Keratinocyte (primary cell): ENCODE data around the gene TBC1D19. TPM values are rescaled to one million over a fixed set of nuclear protein-coding genes. Genes with fewer than 3 reads are reported as not detected.

Experiments
- DNase-seq: peaks from one replicate; pipeline ENCODE4 v3.0.0-alpha.2; 2011; ENCODE audit warnings: low read depth, missing footprints, low spot score
- FAIRE-seq: peaks from 2 replicates; lab custom pipeline; 2011; peaks lifted over from hg19 to GRCh38; lab: Jason Lieb, UNC
- H2AFZ ChIP-seq: 2 replicates; pipeline ENCODE4 v1.6.0; 2012; ENCODE audit warnings: low read length, control low read depth, inconsistent platforms; ENCODE audit not compliant: control insufficient read depth
- H3K27ac ChIP-seq: 2 replicates; pipeline ENCODE4 v1.5.1; 2011; ENCODE audit warnings: low read length; ENCODE audit not compliant: control insufficient read depth, insufficient read depth
- H3K27me3 ChIP-seq: 3 replicates; pipeline ENCODE4 v1.6.0; 2011; ENCODE audit warnings: low read length; ENCODE audit not compliant: control insufficient read depth, insufficient read depth; ENCODE audit errors: extremely low read depth
- H3K36me3 ChIP-seq, 2 experiments: 2 replicates in 1 of 2; 3 replicates in 1 of 2; pipeline ENCODE4 v1.5.1; 2011; ENCODE audit warnings: low read length in 2 of 2, mild to moderate bottlenecking in 1 of 2; ENCODE audit not compliant: control insufficient read depth in 2 of 2, insufficient read depth in 2 of 2; ENCODE audit errors: extremely low read depth in 1 of 2
- H3K4me1 ChIP-seq: 3 replicates; pipeline ENCODE4 v1.5.1; 2011; ENCODE audit warnings: low read length; ENCODE audit not compliant: control insufficient read depth, insufficient read depth; ENCODE audit errors: extremely low read depth
- H3K4me2 ChIP-seq: 3 replicates; pipeline ENCODE4 v1.6.0; 2011; ENCODE audit warnings: low read depth, low read length; ENCODE audit not compliant: control insufficient read depth, insufficient read depth; ENCODE audit errors: extremely low read depth
- H3K4me3 ChIP-seq, 3 experiments: fragments of 200-600 bp in 1 of 3; sonication (generic) in 1 of 3; 2 replicates in 2 of 3; 3 replicates in 1 of 3; pipeline ENCODE4 v1.5.1; 2011 to 2016; ENCODE audit warnings: low read length in 3 of 3, mild to moderate bottlenecking in 3 of 3, control low read depth in 2 of 3, inconsistent platforms in 1 of 3, low read depth in 1 of 3, mixed read lengths in 1 of 3, mixed run types in 1 of 3, moderate library complexity in 1 of 3; ENCODE audit not compliant: control insufficient read depth in 2 of 3, insufficient read depth in 2 of 3; ENCODE audit errors: extremely low read depth in 1 of 3
- H3K79me2 ChIP-seq: 2 replicates; pipeline ENCODE4 v1.6.0; 2012; ENCODE audit warnings: low read length; ENCODE audit not compliant: control insufficient read depth, insufficient read depth
- H3K9ac ChIP-seq: 3 replicates; pipeline ENCODE4 v1.6.0; 2011; ENCODE audit warnings: low read length; ENCODE audit not compliant: control insufficient read depth, insufficient read depth; ENCODE audit errors: extremely low read depth
- H3K9me1 ChIP-seq: 3 replicates; pipeline ENCODE4 v1.6.0; 2011; ENCODE audit warnings: low read length; ENCODE audit not compliant: control insufficient read depth, insufficient read depth; ENCODE audit errors: extremely low read depth
- H3K9me3 ChIP-seq: 2 replicates; pipeline ENCODE4 v1.5.1; 2012; ENCODE audit warnings: low read depth, low read length; ENCODE audit not compliant: control insufficient read depth
- H4K20me1 ChIP-seq: 3 replicates; pipeline ENCODE4 v1.6.0; 2011; ENCODE audit warnings: low read length; ENCODE audit not compliant: control insufficient read depth, insufficient read depth; ENCODE audit errors: extremely low read depth
- EZH2 ChIP-seq: IDR thresholded peaks from one replicate; pipeline ENCODE4 v1.6.1; 2012; ENCODE audit warnings: inconsistent platforms, mild to moderate bottlenecking, low read length, moderate library complexity
- dilution Hi-C: fragments of 300-500 bp; cut with MboI; formaldehyde crosslinking; loops from one replicate; pipeline ENCODE4 v1.7.0; 2020; ENCODE audit warnings: low sequenced_read_pairs; ENCODE audit not compliant: extremely low pct_ligation_motif_present
- polyA plus RNA-seq, 5 experiments: library from polyadenylated mRNA; depleted of rRNA in 3 of 5; stranded (reverse) in 3 of 5; stranded (forward) in 1 of 5; unstranded in 1 of 5; fragments of >200 nt; gene quantifications; 1 replicate in 1 of 5; 2 replicates in 3 of 5; 3 replicates in 1 of 5; pipeline versions ENCODE4 v1.2.1 to v1.2.3, GENCODE V29; 2011 to 2012; ENCODE audit warnings: missing spikeins in 2 of 5, low read depth in 1 of 5, low replicate concordance in 1 of 5
- TF ChIP-seq, protein P1 (sequence below), 3 experiments: IDR thresholded peaks in 1 of 3; conservative IDR thresholded peaks in 1 of 3; optimal IDR thresholded peaks in 1 of 3; 2 replicates in 2 of 3; 3 replicates in 1 of 3; pipeline versions ENCODE3 to v1.5.1; 2011; ENCODE audit warnings: low read length in 3 of 3, mild to moderate bottlenecking in 3 of 3, moderate library complexity in 2 of 3, control low read depth in 1 of 3, inconsistent platforms in 1 of 3; ENCODE audit not compliant: insufficient read depth in 2 of 3; ENCODE audit errors: extremely low read depth in 1 of 3

Gene TBC1D19
- polyA plus RNA-seq, 1 donor (not counting 4 experiments of a cell fraction or from before 2014, with no cell fraction given), result 11.3 TPM

DNA sequence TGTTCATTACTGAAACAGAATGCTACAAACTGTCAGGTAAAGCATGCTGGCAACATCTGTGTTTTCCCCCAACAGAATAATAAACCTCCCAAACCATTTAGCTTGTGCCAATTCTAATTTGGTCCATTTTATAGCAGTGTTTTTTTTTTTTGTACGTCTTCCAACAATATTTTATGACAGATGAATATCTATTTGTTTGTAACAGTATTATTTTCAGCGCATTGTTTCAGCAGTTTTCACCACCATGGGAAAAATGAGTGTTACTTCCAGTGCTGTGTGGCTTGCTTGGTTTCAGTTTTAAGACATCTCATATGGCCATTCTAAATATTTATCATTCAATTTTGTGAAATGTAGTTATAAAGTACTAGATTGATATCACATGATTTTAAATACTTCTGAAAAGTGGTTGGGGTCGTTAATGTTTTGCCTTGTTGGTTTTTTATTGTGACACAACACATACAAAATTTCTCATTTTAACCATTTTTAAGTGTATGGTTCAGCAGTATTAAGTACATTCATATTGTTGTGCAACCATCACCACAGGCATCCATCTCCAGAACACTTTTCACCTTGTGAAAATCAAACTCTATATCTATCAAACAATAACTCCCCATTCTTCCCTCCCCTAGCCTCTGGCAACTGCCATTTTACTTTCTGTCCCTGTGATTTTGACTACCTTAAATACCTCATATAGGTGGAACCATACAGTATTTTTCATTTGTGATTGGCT, 25.6 kb upstream of the TBC1D19 start:
- FAIRE-seq (no peak), DNase-seq (no peak)
- Histone ChIP-seq H3K27me3 (no peaks in the 10 kb centered on the region), H3K9me1 (no peaks in the 10 kb centered on the region), H4K20me1 (no peaks in the 10 kb centered on the region), H3K36me3 (no peaks in the 10 kb centered on the region), H2AFZ (no peak overlapping the region), H3K79me2 (no peaks in the 10 kb centered on the region), H3K4me2 (no peak overlapping the region), H3K4me3 (no peak overlapping the region), H3K9me3 (no peaks in the 10 kb centered on the region), H3K9ac (no peak overlapping the region), H3K27ac (no peak overlapping the region), H3K4me1 (no peaks in the 10 kb centered on the region)
- dilution Hi-C loops, result no loop called here
- TF ChIP-seq EZH2, result no peak
- TF ChIP-seq, protein P1, sequence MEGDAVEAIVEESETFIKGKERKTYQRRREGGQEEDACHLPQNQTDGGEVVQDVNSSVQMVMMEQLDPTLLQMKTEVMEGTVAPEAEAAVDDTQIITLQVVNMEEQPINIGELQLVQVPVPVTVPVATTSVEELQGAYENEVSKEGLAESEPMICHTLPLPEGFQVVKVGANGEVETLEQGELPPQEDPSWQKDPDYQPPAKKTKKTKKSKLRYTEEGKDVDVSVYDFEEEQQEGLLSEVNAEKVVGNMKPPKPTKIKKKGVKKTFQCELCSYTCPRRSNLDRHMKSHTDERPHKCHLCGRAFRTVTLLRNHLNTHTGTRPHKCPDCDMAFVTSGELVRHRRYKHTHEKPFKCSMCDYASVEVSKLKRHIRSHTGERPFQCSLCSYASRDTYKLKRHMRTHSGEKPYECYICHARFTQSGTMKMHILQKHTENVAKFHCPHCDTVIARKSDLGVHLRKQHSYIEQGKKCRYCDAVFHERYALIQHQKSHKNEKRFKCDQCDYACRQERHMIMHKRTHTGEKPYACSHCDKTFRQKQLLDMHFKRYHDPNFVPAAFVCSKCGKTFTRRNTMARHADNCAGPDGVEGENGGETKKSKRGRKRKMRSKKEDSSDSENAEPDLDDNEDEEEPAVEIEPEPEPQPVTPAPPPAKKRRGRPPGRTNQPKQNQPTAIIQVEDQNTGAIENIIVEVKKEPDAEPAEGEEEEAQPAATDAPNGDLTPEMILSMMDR (optimal IDR thresholded peaks at IDR 0.05 in 1 of 3, IDR thresholded peaks at IDR 0.05 in 1 of 3, conservative IDR thresholded peaks at IDR 0.05 in 1 of 3; ENCODE audit: extremely low read depth in 1 of 3, insufficient read depth in 2 of 3, low read length in 3 of 3), result no peak

DNA sequence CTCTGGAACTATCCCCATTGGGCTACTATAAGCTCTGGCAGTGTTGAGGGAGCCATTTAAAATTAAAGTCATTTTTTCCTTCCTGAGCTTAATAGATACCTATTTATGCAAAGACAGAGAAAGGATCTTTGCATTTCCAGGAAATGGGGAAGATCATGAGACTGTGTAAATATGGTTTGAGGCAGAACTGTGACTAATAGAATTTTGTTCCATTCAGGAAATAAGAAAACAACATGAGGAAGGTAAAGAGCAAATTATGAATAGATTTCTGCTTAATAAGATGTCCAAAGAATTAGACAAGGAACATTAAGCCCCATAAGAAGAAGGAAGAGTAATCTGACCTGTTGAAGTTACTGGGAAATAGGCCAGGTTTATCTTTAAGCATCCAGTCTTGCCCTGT, 17.8 kb upstream of the TBC1D19 start:
- H3K79me2 ChIP-seq, result no peaks in the 10 kb centered on the region
- DNase-seq, result no peak
- TF ChIP-seq EZH2, result no peak
- H3K4me1 ChIP-seq, result peaks cover 6% of the 10 kb centered on the region
- no peaks in the 10 kb centered on the region for H3K27me3 ChIP-seq
- H3K9me1 ChIP-seq, result no peaks in the 10 kb centered on the region
- peak overlapping the region; percentile 34 for H2AFZ ChIP-seq
- FAIRE-seq, result no peak
- no peak overlapping the region for H3K4me3 ChIP-seq
- no peak overlapping the region for H3K4me2 ChIP-seq
- no peaks in the 10 kb centered on the region for H4K20me1 ChIP-seq
- dilution Hi-C loops, result no loop called here
- H3K9me3 ChIP-seq, result no peaks in the 10 kb centered on the region
- no peaks in the 10 kb centered on the region for H3K36me3 ChIP-seq
- no peak overlapping the region for H3K9ac ChIP-seq
- no peak overlapping the region for H3K27ac ChIP-seq
